Breast epithelium (tissue), 4 donors: ENCODE data around the gene PI16. TPM values are rescaled to one million over a fixed set of nuclear protein-coding genes. Genes with fewer than 3 reads are reported as not detected.
"Not testable (repeated sequence)": the region's sequence is repeated elsewhere in the genome, so short reads cannot be mapped to it uniquely, and the experiment has no call there.

Source experiments
- DNase-seq, 2 donors: peaks; one replicate each; pipeline ENCODE4 v3.0.0-alpha.2; 2019; ENCODE audit warnings: low spot score in 2 of 2
- H3K27ac ChIP-seq, 2 donors: fragments of 200-600 bp; sonication (generic) in 1 of 2; one replicate each; pipeline ENCODE4 v1.5.1; 2016 to 2019; ENCODE audit warnings: mild to moderate bottlenecking in 1 of 2
- H3K27me3 ChIP-seq, 2 donors: fragments of 200-600 bp; sonication (generic) in 1 of 2; one replicate each; pipeline versions ENCODE4 v1.5.1 to v1.6.0; 2017 to 2019; ENCODE audit warnings: control low read depth in 1 of 2, mild to moderate bottlenecking in 1 of 2
- H3K36me3 ChIP-seq: fragments of 200-600 bp; one replicate; pipeline ENCODE4 v1.5.1; 2019
- H3K4me1 ChIP-seq, 2 donors: fragments of 200-600 bp; sonication (generic); one replicate each; pipeline ENCODE4 v1.5.1; 2016 to 2019; ENCODE audit warnings: control low read depth in 1 of 2
- H3K4me3 ChIP-seq, 3 donors: fragments of 200-600 bp; sonication (generic); 1 replicate in 2 of 3; 2 replicates in 1 of 3; pipeline ENCODE4 v1.5.1; 2016 to 2019; ENCODE audit warnings: mild to moderate bottlenecking in 3 of 3, moderate library complexity in 2 of 3
- H3K9me3 ChIP-seq, 2 donors: fragments of 200-600 bp; sonication (generic) in 1 of 2; one replicate each; pipeline ENCODE4 v1.5.1; 2016 to 2019; ENCODE audit warnings: control low read depth in 1 of 2
- POLR2A ChIP-seq: fragments of 450-650 bp; IDR thresholded peaks from one replicate; pipeline ENCODE4 v1.6.1; 2016; ENCODE audit warnings: antibody characterized with exemption, mild to moderate bottlenecking, moderate library complexity
- POLR2AphosphoS5 ChIP-seq, 3 donors: sonication (generic); formaldehyde crosslinking; IDR thresholded peaks; one replicate each; pipeline ENCODE4 v1.6.1; 2017; ENCODE audit warnings: antibody characterized with exemption in 3 of 3
- intact Hi-C: fragments of 100-400 bp; cut with DNase I; formaldehyde crosslinking; loops from one replicate; pipeline ENCODE4 v1.15.1; 2023; ENCODE audit warnings: low total_unique reads
- total RNA-seq, 3 donors: library from RNA; depleted of rRNA; stranded (reverse); fragments of >200 nt; gene quantifications; one replicate each; pipeline ENCODE4 v1.1.0, GENCODE V29; 2016
- TF ChIP-seq, protein P1 (sequence below), 3 donors: fragments of 450-650 bp; IDR thresholded peaks; one replicate each; pipeline ENCODE4 v1.5.1; 2016 to 2017; ENCODE audit warnings: antibody characterized with exemption in 3 of 3, mild to moderate bottlenecking in 3 of 3, moderate library complexity in 3 of 3

The PI16 gene
- total RNA-seq, 3 donors from 2014 or later, result 2.8 to 14.9 (median 5.2) TPM

DNA sequence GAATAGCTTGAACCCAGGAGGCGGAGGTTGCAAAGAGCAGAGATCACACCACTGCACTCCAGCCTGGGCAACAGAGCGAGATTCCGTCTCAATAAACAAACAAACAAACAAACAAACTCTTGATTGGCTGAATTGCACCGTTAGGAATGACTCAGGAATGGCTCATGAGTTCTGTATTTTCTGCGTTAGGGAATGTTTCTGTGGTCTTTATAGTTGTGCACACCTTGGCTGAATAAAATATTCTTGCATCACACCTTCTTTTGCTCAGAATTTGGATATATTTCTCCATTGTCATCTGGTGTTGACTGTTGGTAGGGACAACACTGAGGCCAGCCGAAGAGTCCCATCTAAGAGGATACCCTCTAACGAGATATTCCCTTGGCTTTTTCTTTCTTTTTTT lies 19.6 kb upstream of the PI16 start:
- H3K27ac ChIP-seq, result no peak overlapping the region
- DNase-seq, result no peak
- H3K4me3 ChIP-seq, result no peak overlapping the region
- no peaks in the 10 kb centered on the region for H3K27me3 ChIP-seq
- intact Hi-C loops, result no loop called here
- H3K36me3 ChIP-seq, result no peaks in the 10 kb centered on the region
- H3K4me1 ChIP-seq, result no peaks in the 10 kb centered on the region
- TF ChIP-seq, protein P1, sequence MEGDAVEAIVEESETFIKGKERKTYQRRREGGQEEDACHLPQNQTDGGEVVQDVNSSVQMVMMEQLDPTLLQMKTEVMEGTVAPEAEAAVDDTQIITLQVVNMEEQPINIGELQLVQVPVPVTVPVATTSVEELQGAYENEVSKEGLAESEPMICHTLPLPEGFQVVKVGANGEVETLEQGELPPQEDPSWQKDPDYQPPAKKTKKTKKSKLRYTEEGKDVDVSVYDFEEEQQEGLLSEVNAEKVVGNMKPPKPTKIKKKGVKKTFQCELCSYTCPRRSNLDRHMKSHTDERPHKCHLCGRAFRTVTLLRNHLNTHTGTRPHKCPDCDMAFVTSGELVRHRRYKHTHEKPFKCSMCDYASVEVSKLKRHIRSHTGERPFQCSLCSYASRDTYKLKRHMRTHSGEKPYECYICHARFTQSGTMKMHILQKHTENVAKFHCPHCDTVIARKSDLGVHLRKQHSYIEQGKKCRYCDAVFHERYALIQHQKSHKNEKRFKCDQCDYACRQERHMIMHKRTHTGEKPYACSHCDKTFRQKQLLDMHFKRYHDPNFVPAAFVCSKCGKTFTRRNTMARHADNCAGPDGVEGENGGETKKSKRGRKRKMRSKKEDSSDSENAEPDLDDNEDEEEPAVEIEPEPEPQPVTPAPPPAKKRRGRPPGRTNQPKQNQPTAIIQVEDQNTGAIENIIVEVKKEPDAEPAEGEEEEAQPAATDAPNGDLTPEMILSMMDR (IDR thresholded peaks at IDR 0.05), result no peak
- TF ChIP-seq POLR2A, result no peak
- no peak for TF ChIP-seq POLR2AphosphoS5 (IDR thresholded peaks at IDR 0.05)
- no peaks in the 10 kb centered on the region for H3K9me3 ChIP-seq

DNA sequence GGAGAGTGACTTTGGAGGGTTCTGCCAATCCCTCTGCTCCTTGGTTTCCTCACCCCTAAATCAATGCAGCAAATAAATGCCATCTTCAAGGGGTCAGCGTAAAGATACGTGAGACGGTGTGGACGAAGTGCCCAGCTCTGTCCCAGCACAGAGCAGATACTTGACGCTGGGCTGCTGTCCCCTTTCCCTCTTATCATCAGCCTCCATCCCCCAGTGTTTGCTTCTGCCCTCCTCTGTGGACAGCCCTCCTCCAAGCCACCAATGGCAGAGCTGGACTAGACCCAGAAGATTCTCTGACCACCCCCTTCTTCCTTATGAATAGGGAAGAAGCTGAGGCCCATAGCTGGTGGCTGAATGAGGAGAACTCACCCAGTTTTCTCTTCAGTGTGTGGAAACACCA lies 17.7 kb upstream of the PI16 start:
- H3K27me3 ChIP-seq, result no peaks in the 10 kb centered on the region
- intact Hi-C loops, result no loop called here
- H3K36me3 ChIP-seq, result no peaks in the 10 kb centered on the region
- DNase-seq, result no peak
- no peak overlapping the region for H3K4me3 ChIP-seq
- H3K27ac ChIP-seq, result no peak overlapping the region
- TF ChIP-seq, protein P1 (IDR thresholded peaks at IDR 0.05), result no peak
- TF ChIP-seq POLR2AphosphoS5 (IDR thresholded peaks at IDR 0.05) (no peak), POLR2A (no peak)
- no peaks in the 10 kb centered on the region for H3K9me3 ChIP-seq
- H3K4me1 ChIP-seq, result no peaks in the 10 kb centered on the region

DNA sequence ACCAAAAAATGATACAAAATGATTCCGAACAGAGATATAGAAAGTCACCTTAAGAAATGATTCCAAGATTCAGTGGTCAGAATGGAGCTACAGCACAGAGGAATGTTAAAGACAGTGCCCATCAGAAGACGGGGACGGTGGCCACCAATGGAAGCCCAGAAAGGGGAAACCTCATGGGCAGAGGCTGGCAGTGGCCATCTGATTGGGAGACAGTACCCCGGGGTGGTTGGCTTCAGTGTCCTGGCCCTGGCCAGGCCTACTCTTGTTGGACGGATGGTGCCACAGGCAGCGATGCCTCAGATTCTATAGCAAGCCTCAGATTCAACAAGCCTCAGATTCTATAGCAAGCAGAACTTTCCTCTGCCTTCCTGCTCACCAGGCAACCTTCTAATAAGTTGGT lies 16.6 kb upstream of the PI16 start:
- H3K27me3 ChIP-seq, result no peaks in the 10 kb centered on the region
- H3K4me3 ChIP-seq, result no peak overlapping the region
- H3K27ac ChIP-seq, result no peak overlapping the region
- no peak for DNase-seq
- TF ChIP-seq POLR2AphosphoS5 (IDR thresholded peaks at IDR 0.05), result no peak
- TF ChIP-seq, protein P1 (IDR thresholded peaks at IDR 0.05), result no peak
- no peak for TF ChIP-seq POLR2A
- no peaks in the 10 kb centered on the region for H3K9me3 ChIP-seq
- intact Hi-C loops, result no loop called here
- no peaks in the 10 kb centered on the region for H3K4me1 ChIP-seq
- no peaks in the 10 kb centered on the region for H3K36me3 ChIP-seq

DNA sequence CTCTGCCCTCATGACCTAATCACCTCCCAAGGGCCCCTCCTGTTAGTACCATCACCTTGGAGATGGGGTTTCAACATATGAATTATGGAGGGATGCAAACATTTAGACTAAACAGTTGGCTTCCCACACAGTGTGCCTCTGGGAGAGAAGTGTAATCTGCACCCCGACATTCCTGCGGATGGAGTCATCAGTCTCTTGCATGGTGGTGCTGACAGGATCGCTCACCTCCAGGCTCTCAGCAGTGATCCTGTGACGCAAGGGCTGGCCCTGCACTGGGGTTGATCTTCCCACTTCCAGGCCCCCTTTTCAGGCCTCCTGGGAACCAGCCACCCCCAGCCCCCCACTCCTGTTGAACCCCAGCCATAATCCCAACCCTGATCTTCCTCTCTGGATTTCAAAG lies 16.0 kb upstream of the PI16 start:
- no peaks in the 10 kb centered on the region for H3K9me3 ChIP-seq
- H3K4me1 ChIP-seq, result no peaks in the 10 kb centered on the region
- no peak for DNase-seq
- TF ChIP-seq POLR2A, result no peak
- TF ChIP-seq, protein P1 (IDR thresholded peaks at IDR 0.05), result no peak
- TF ChIP-seq POLR2AphosphoS5 (IDR thresholded peaks at IDR 0.05), result no peak
- no peaks in the 10 kb centered on the region for H3K36me3 ChIP-seq
- intact Hi-C loops, result no loop called here
- no peak overlapping the region for H3K27ac ChIP-seq
- H3K27me3 ChIP-seq, result no peaks in the 10 kb centered on the region
- H3K4me3 ChIP-seq, result no peak overlapping the region

DNA sequence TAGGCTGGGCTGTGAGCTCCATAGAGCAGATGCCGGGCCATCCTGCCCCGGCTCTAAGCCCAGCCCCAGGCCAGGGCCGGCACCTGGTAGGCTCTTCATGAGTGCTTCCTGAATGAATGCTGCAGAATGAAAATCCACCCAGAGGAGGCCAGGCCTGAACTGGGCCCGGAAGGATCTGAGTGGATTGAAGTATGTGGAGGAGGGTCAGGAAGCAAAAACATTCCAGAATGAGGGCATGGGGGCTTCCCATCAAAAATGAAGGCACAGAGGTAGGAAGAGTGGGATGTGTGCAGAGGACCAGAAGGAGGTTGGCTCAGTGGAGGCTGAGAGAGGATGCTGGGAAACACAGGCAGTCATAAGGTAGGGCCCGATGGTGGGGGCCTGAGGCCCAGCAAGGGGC lies 15.5 kb upstream of the PI16 start:
- H3K9me3 ChIP-seq, H3K4me1 ChIP-seq, H3K4me3 ChIP-seq, H3K27me3 ChIP-seq, H3K36me3 ChIP-seq, H3K27ac ChIP-seq, intact Hi-C loops, DNase-seq: not testable (repeated sequence)

DNA sequence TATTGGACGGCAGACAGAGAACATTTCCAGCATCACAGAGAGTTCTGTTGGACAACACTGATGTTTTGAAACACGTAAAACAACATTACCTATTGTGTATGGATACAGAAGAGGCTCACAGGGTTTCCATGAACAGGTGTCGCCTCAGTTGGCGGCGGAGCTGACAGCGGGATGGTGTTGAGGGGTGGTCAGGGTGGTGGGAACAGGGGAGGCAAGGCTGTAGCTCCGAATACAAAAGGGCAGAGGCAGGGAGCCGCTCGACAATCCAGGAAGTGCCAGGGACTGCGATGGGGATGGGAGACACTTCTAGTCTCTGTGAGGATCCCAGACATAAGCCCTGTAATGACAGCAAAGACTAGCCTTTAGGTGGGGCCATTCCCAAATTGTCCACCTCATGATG lies 14.5 kb upstream of the PI16 start:
- H3K27ac ChIP-seq, result no peak overlapping the region
- no peak for DNase-seq
- no peaks in the 10 kb centered on the region for H3K9me3 ChIP-seq
- H3K27me3 ChIP-seq, result no peaks in the 10 kb centered on the region
- intact Hi-C loops, result no loop called here
- H3K36me3 ChIP-seq, result no peaks in the 10 kb centered on the region
- H3K4me1 ChIP-seq, result no peaks in the 10 kb centered on the region
- TF ChIP-seq POLR2AphosphoS5 (IDR thresholded peaks at IDR 0.05) (no peak), POLR2A (no peak)
- TF ChIP-seq, protein P1 (IDR thresholded peaks at IDR 0.05), result no peak
- no peak overlapping the region for H3K4me3 ChIP-seq

DNA sequence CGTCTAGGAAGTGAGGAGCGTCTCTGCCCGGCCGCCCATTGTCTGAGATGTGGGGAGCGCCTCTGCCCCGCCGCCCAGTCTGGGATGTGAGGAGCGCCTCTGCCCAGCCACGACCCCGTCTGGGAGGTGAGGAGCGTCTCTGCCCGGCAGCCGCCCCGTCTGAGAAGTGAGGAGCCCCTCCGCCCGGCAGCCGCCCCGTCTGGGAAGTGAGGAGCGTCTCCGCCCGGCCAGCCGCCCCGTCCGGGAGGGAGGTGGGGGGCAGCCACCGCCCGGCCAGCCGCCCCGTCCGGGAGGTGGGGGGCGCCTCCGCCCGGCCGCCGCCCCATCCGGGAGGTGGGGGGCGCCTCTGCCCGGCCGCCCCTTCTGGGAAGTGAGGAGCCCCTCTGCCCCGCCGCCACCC lies 13.0 kb upstream of the PI16 start:
- H3K36me3 ChIP-seq, DNase-seq, H3K27ac ChIP-seq, intact Hi-C loops, H3K9me3 ChIP-seq, H3K27me3 ChIP-seq, H3K4me3 ChIP-seq, H3K4me1 ChIP-seq: not testable (repeated sequence)

DNA sequence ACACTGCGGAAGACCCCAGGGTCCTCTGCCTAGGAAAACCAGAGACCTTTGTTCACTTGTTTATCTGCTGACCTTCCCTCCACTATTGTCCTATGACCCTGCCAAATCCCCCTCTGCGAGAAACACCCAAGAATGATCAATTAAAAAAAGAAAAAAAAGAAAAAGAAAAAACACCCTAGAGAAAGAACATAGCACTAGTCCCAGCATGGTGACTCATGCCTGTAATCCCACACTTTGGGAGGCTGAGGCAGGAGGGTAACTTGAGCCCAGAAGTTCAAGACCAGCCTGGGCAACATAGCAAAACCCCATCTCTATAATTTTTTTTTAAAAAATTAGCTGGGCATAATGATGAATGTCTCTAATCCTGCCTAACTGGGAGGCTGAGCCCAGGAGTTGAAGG lies 12.2 kb upstream of the PI16 start:
- not testable (repeated sequence) for DNase-seq, H3K36me3 ChIP-seq

More for the DNA sequence above, 12.2 kb upstream of the PI16 start:
- H3K4me3 ChIP-seq, intact Hi-C loops, H3K27ac ChIP-seq, H3K4me1 ChIP-seq, H3K27me3 ChIP-seq, H3K9me3 ChIP-seq: not testable (repeated sequence)
